Regular cardiac myocyte (primary cell): ENCODE results near the gene SYTL5. TPM values are rescaled to one million over a fixed set of nuclear protein-coding genes. Genes with fewer than 3 reads are reported as not detected.

Experiments
- total RNA-seq: library from RNA; depleted of rRNA; stranded (reverse); fragments of >200 nt; gene quantifications from 2 replicates; pipeline ENCODE4 v1.2.3, GENCODE V29; 2014

Gene SYTL5
- total RNA-seq = 0.58 and 1.4 TPM in 2 replicates

DNA sequence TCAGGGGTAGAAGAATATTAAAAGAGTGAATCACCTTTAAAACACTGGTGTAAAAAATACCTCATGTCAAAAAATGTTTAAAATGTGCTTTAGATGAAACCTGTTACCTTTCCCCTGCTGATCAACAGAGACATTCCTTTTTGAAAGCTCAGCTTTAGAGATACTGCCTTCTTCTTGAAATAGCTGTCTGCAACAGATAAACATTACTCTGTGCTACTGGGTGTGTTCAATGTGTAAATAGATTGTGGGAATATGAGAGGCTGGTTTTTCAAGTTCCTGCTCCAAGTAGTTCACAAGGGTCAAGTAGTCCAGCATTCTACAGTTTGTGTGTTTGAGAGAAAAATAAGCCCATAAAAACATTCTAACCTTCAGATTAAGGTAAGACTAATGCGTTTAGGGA is at the start of gene SYTL5:
TSS of gene SYTL5 (plus strand) at position 263 of the 400 bp plus-strand sequence. CDS start 27,337 bp downstream, outside the sequence.

Other genes with a start within 250 kb of the SYTL5 start
- gene CYBB, start 226.5 kb upstream of the SYTL5 start, total RNA-seq = under 0.01 TPM in 2 replicates
- 64.0 and 98.4 TPM in 2 replicates for gene DYNLT3, start 159.0 kb upstream of the SYTL5 start, total RNA-seq
- gene SRPX, start 214.3 kb downstream of the SYTL5 start, total RNA-seq = 132 and 292 TPM in 2 replicates